H54 (cell line): ENCODE data around the gene CELSR3.

ENCODE experiments used
- DNase-seq: peaks from one replicate; pipeline ENCODE4 v3.0.0; 2011; ENCODE audit warnings: low spot score, mixed read lengths; ENCODE audit not compliant: insufficient read length
- FAIRE-seq: peaks from 3 replicates; lab custom pipeline; 2011; peaks lifted over from hg19 to GRCh38; lab: Jason Lieb, UNC
- POLR2A ChIP-seq: IDR thresholded peaks from 2 replicates; pipeline ENCODE4 v1.6.1; 2011; ENCODE audit warnings: low read depth, mild to moderate bottlenecking, low read length

Gene CELSR3

GRCh38 chr3:48591436-48591835 lies 71.2 kb downstream of the CELSR3 start:
- TF ChIP-seq POLR2A: no peak
- no peak for DNase-seq
- FAIRE-seq: no peak

GRCh38 chr3:48588230-48588629 lies 74.5 kb downstream of the CELSR3 start:
- no peak for FAIRE-seq
- TF ChIP-seq POLR2A: no peak
- no peak for DNase-seq

- no peak for FAIRE-seq
- DNase-seq: no peak
- TF ChIP-seq POLR2A: no peak
These were observed 75.0 kb downstream of the CELSR3 start for GRCh38 chr3:48587686-48588085.
